Mesodermal cell (in vitro differentiated cells): ENCODE data around the gene AASDHPPT. TPM values are rescaled to one million over a fixed set of nuclear protein-coding genes. Genes with fewer than 3 reads are reported as not detected.
A peak's percentile ranks its signal among the peaks of the same experiment; 100 is the strongest.
"Not testable (repeated sequence)": the region's sequence is repeated elsewhere in the genome, so short reads cannot be mapped to it uniquely, and the experiment has no call there.

Source experiments
- H3K27ac ChIP-seq: 2 replicates; pipeline ENCODE4 v1.7.0; 2013; ENCODE audit warnings: mild to moderate bottlenecking, low read depth, low read length, moderate library complexity; ENCODE audit not compliant: severe bottlenecking
- H3K36me3 ChIP-seq: 2 replicates; pipeline ENCODE4 v1.7.1; 2013; ENCODE audit warnings: mild to moderate bottlenecking, low read length, moderate library complexity; ENCODE audit not compliant: control insufficient read depth, insufficient read depth
- H3K4me1 ChIP-seq: one replicate; pipeline ENCODE4 v1.7.1; 2013; ENCODE audit warnings: mild to moderate bottlenecking, low read length; ENCODE audit not compliant: insufficient read depth, control insufficient read depth, poor library complexity, severe bottlenecking
- H3K4me3 ChIP-seq: 2 replicates; pipeline ENCODE4 v1.7.0; 2013; ENCODE audit warnings: low read length, control low read depth, mild to moderate bottlenecking; ENCODE audit not compliant: insufficient read depth, poor library complexity, severe bottlenecking; ENCODE audit errors: extremely low read depth
- H3K9me3 ChIP-seq: 2 replicates; pipeline ENCODE4 v1.7.1; 2013; ENCODE audit warnings: mild to moderate bottlenecking, low read length, moderate library complexity; ENCODE audit not compliant: control insufficient read depth
- WGBS, 2 experiments: methylation state at CpG; one replicate each; pipeline ENCODE4 v1.1.5; 2013; ENCODE audit warnings: missing lambda C conversion rate in 2 of 2; ENCODE audit not compliant: insufficient coverage in 2 of 2; 5-methylcytosine and 5-hydroxymethylcytosine counted together
- polyA plus RNA-seq, 2 experiments: library from polyadenylated mRNA; stranded (reverse); fragments of 50-300 nt; gene quantifications; one replicate each; pipeline ENCODE4 v1.2.3, GENCODE V29; 2013

AASDHPPT gene
- polyA plus RNA-seq (2013, experiment 1 of 2): 55.1 TPM
- polyA plus RNA-seq (2013, experiment 2 of 2): 60.1 TPM

GRCh38 chr11:106077609-106078455 lies at the start of gene AASDHPPT:
AASDHPPT (plus strand) TSS chr11:106077662; CDS start chr11:106077711, 49 bp downstream.
- H3K27ac ChIP-seq: peak within 1 kb of the TSS; percentile 95
- H3K9me3 ChIP-seq: no peaks in the 10 kb centered on the region
- WGBS, 2 experiments: 0% methylated on average over 14 to 46 of the region's 55 CpGs
- H3K36me3 ChIP-seq: peaks cover 34% of the 10 kb centered on the region
- peak within 1 kb of the TSS; percentile 83 for H3K4me3 ChIP-seq
- H3K4me1 ChIP-seq: no peaks in the 10 kb centered on the region

GRCh38 chr11:106030609-106031008 lies 46.9 kb upstream of the AASDHPPT start:
- no CpG with 5 or more reads among the region's 4 CpGs for WGBS, 2 experiments
- Histone ChIP-seq H3K36me3 (no peaks in the 10 kb centered on the region), H3K4me3 (no peak overlapping the region), H3K4me1 (peaks cover 8% of the 10 kb centered on the region), H3K27ac (no peak overlapping the region), H3K9me3 (peaks cover 4% of the 10 kb centered on the region)

GRCh38 chr11:106031202-106031810 lies 46.2 kb upstream of the AASDHPPT start:
- H3K27ac ChIP-seq: no peak overlapping the region
- peaks cover 4% of the 10 kb centered on the region for H3K9me3 ChIP-seq
- H3K36me3 ChIP-seq: no peaks in the 10 kb centered on the region
- H3K4me3 ChIP-seq: no peak overlapping the region
- WGBS, 2 experiments: 67 to 100% methylated on average over 1 of the region's 2 CpGs
- H3K4me1 ChIP-seq: peaks cover 8% of the 10 kb centered on the region

GRCh38 chr11:106031936-106032335 lies 45.5 kb upstream of the AASDHPPT start:
- 85 to 100% methylated on average over 1 to 2 of the region's 3 CpGs for WGBS, 2 experiments
- Histone ChIP-seq H3K4me3 (no peak overlapping the region), H3K4me1 (peaks cover 8% of the 10 kb centered on the region), H3K27ac (no peak overlapping the region), H3K36me3 (no peaks in the 10 kb centered on the region), H3K9me3 (no peaks in the 10 kb centered on the region)

- Histone ChIP-seq H3K36me3 (no peaks in the 10 kb centered on the region), H3K4me1 (peaks cover 8% of the 10 kb centered on the region), H3K27ac (no peak overlapping the region), H3K4me3 (no peak overlapping the region), H3K9me3 (no peaks in the 10 kb centered on the region)
- no CpG with 5 or more reads among the region's 2 CpGs for WGBS, 2 experiments
Measured at GRCh38 chr11:106032861-106033260, 44.6 kb upstream of the AASDHPPT start.

- H3K27ac ChIP-seq: no peak overlapping the region
- no peaks in the 10 kb centered on the region for H3K4me1 ChIP-seq
- H3K36me3 ChIP-seq: no peaks in the 10 kb centered on the region
- no peak overlapping the region for H3K4me3 ChIP-seq
- no peaks in the 10 kb centered on the region for H3K9me3 ChIP-seq
Measured at GRCh38 chr11:106043540-106043939, 33.9 kb upstream of the AASDHPPT start.

GRCh38 chr11:106047631-106048030 lies 29.8 kb upstream of the AASDHPPT start:
- Histone ChIP-seq H3K9me3 (no peaks in the 10 kb centered on the region), H3K4me3 (no peak overlapping the region), H3K4me1 (no peaks in the 10 kb centered on the region), H3K27ac (no peak overlapping the region), H3K36me3 (no peaks in the 10 kb centered on the region)

- Histone ChIP-seq H3K4me1 (no peaks in the 10 kb centered on the region), H3K27ac (no peak overlapping the region), H3K4me3 (no peak overlapping the region), H3K36me3 (no peaks in the 10 kb centered on the region), H3K9me3 (no peaks in the 10 kb centered on the region)
- no CpG with 5 or more reads among the region's 5 CpGs for WGBS, 2 experiments
Measured at GRCh38 chr11:106049727-106050476, 27.6 kb upstream of the AASDHPPT start.

- no peaks in the 10 kb centered on the region for H3K9me3 ChIP-seq
- no peaks in the 10 kb centered on the region for H3K4me1 ChIP-seq
- no peaks in the 10 kb centered on the region for H3K36me3 ChIP-seq
- H3K4me3 ChIP-seq: no peak overlapping the region
- no CpG with 5 or more reads among the region's 2 CpGs for WGBS, 2 experiments
- H3K27ac ChIP-seq: no peak overlapping the region
Measured at GRCh38 chr11:106051103-106051502, 26.4 kb upstream of the AASDHPPT start.

- not testable (repeated sequence) for H3K36me3 ChIP-seq, H3K4me3 ChIP-seq, H3K27ac ChIP-seq, H3K4me1 ChIP-seq, H3K9me3 ChIP-seq
- WGBS, 2 experiments: 97 to 98% methylated on average over 8 to 9 of the region's 14 CpGs
Measured at GRCh38 chr11:106058377-106058776, 19.1 kb upstream of the AASDHPPT start.
